ENCODE data around the gene GJD3.

Gene GJD3

GRCh38 chr17:40315678-40316570, 48.6 kb downstream of the GJD3 start:
- CTCF ChIA-PET = interaction anchor here (1.0 to 6.1 kb wide), 9 partner anchors 9 to 46 kb away, joined by 3 to 48 read pairs (median 10); no protein-coding TSS in a partner anchor
- no peaks in the 10 kb centered on the region for H3K9me3 Mint-ChIP-seq
- peaks cover 71% of the 10 kb centered on the region for H3K4me1 Mint-ChIP-seq
- peak overlapping the region; percentile 78 for H3K27ac Mint-ChIP-seq
- DNase-seq = peak; percentile 57
- H3K4me3 Mint-ChIP-seq = no peak overlapping the region
- peaks cover 20% of the 10 kb centered on the region for H3K36me3 Mint-ChIP-seq
- no peaks in the 10 kb centered on the region for H3K27me3 Mint-ChIP-seq

DNA sequence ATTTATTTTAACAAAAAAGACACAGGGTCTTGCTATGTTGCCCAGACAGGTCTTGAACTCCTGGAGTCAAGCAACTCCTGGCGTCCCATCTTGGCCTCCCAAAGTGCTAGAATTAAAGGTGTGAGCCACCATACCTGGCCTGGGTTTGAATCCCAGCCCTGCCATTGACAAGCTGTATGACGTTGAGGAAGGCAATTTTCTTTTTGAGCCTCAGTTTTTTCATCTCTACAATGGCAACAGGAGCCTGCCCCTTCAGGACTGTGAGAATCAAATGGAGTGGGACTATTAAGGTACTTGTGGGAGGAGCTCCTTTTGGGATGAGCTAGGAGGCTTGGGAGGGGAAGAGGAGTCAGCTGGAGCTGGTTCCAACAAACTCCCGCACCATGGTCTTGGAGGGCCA, 49.3 kb downstream of the GJD3 start:
- CTCF ChIA-PET = interaction anchor here (1.0 to 6.1 kb wide), 5 partner anchors 14 to 43 kb away, joined by 3 to 48 read pairs (median 10); no protein-coding TSS in a partner anchor
- peak; percentile 14 for DNase-seq
- Mint-ChIP-seq H3K27me3 (no peaks in the 10 kb centered on the region), H3K36me3 (peaks cover 15% of the 10 kb centered on the region), H3K27ac (peak overlapping the region; percentile 78), H3K9me3 (no peaks in the 10 kb centered on the region), H3K4me1 (peaks cover 65% of the 10 kb centered on the region), H3K4me3 (no peak overlapping the region)

DNA sequence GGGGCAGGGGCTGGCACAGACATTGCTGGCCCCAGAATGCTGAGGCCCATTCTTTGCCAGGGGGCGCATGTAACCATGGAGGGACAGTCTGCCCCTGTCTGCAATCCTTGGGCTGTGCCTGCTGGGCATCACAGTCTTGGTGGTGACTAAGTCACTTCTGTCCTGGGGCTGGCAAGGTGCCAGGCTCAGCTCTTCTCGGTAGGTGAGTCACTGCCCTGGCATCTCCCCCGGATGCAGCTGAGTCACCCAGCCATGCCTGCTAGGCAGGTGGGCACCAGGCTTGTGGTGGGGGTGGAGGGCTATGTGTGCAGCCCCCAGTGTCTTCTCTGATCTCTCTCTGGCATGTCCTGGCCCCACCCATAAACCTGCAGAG, 50.0 kb downstream of the GJD3 start:
- H3K27me3 Mint-ChIP-seq = no peaks in the 10 kb centered on the region
- H3K4me3 Mint-ChIP-seq = no peak overlapping the region
- DNase-seq = peak; percentile 65
- H3K36me3 Mint-ChIP-seq = peaks cover 9% of the 10 kb centered on the region
- H3K9me3 Mint-ChIP-seq = no peaks in the 10 kb centered on the region
- H3K27ac Mint-ChIP-seq = no peak overlapping the region
- H3K4me1 Mint-ChIP-seq = peaks cover 59% of the 10 kb centered on the region
- CTCF ChIA-PET = interaction anchor here (1.1 to 6.1 kb wide), 3 partner anchors 9 to 39 kb away, joined by 3 to 48 read pairs (median 37); no protein-coding TSS in a partner anchor

DNA sequence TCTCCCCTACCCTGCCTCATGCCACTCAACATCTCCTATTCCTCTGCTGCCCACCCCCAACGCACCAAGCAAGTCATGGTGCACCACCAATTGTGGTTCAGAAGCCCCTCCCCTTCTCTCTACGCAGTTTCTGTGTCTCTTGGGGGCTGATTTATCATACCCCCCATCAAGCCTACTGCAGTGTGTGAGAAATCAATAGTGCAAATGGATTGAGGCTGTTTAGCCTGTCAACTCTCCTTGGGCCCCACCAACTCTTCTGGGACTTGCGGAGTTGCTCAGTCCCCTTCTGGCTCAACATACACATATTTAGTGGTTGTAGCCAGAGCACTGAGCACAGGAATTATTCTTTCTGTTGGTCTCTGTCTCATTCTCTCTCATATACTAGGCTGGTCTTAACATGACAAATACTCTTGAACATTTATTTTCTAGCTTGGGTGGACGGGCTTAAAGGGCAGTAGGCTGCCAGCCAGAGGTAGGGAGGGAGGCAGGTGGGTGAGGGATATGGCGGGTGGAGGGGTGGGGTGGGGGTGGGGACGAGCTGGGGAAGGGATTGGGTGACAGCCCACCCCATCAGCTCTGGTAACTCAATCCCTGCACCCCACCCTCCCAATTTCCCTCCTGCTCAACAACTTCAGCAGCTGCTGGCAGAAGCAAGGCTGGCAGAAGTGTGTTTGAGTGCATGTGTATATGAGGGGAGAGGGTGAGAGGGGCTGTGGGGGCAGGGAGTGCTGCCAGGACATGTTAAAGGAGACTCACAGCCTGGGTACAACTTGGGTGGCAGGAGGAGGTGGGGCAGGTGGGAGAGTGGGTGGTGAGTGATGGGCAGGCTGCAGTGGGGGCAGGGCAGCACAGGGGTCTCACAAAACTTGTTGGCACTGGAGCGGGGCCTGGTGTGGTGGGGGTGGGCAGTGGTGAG, 50.6 kb downstream of the GJD3 start:
- H3K4me3 Mint-ChIP-seq = no peak overlapping the region
- peaks cover 56% of the 10 kb centered on the region for H3K4me1 Mint-ChIP-seq
- H3K36me3 Mint-ChIP-seq = peaks cover 4% of the 10 kb centered on the region
- H3K27ac Mint-ChIP-seq = no peak overlapping the region
- peak; percentile 10 for DNase-seq
- CTCF ChIA-PET = interaction anchor here (1.1 to 6.1 kb wide), 2 partner anchors 10 to 39 kb away, joined by 3 to 48 read pairs; no protein-coding TSS in a partner anchor
- H3K9me3 Mint-ChIP-seq = no peaks in the 10 kb centered on the region
- no peaks in the 10 kb centered on the region for H3K27me3 Mint-ChIP-seq

All from activated naive CD4-positive, alpha-beta T cell treated with anti-CD3 and anti-CD28 coated beads, Interleukin-2, amount 10 ng/mL, durations not matched to agents 7 days and 5 days (primary cell).